ENCODE results near the gene CRLF3.

Gene CRLF3

GRCh38 chr17:30816165-30816564 lies 8.3 kb downstream of the CRLF3 start:
- TF ChIP-seq SIN3A (IDR thresholded peaks at IDR 0.05; ENCODE audit: borderline replicate concordance, insufficient read depth, low read length) (no peak), REST (IDR thresholded peaks at IDR 0.05; ENCODE audit: insufficient read depth in 1 of 2, low read depth in 2 of 2, low read length in 2 of 2) (no peak), POLR2AphosphoS5 (IDR thresholded peaks at IDR 0.05; ENCODE audit: low read depth, low read length) (no peak), TAF1 (IDR thresholded peaks at IDR 0.05; ENCODE audit: borderline replicate concordance, insufficient read depth, low read length) (no peak), FOXP2 (optimal IDR thresholded peaks at IDR 0.05; ENCODE audit: borderline replicate concordance, extremely low read depth, extremely low read length, insufficient read depth) (no peak)

GRCh38 chr17:30812218-30813177 lies 12.0 kb downstream of the CRLF3 start:
- TF ChIP-seq SIN3A (IDR thresholded peaks at IDR 0.05; ENCODE audit: borderline replicate concordance, insufficient read depth, low read length) (no peak), POLR2AphosphoS5 (IDR thresholded peaks at IDR 0.05; ENCODE audit: low read depth, low read length) (no peak), REST (IDR thresholded peaks at IDR 0.05; ENCODE audit: insufficient read depth in 1 of 2, low read depth in 2 of 2, low read length in 2 of 2) (no peak), FOXP2 (optimal IDR thresholded peaks at IDR 0.05; ENCODE audit: borderline replicate concordance, extremely low read depth, extremely low read length, insufficient read depth) (no peak), TAF1 (IDR thresholded peaks at IDR 0.05; ENCODE audit: borderline replicate concordance, insufficient read depth, low read length) (no peak)

- TF ChIP-seq POLR2AphosphoS5 (IDR thresholded peaks at IDR 0.05; ENCODE audit: low read depth, low read length): no peak
- no peak for TF ChIP-seq TAF1 (IDR thresholded peaks at IDR 0.05; ENCODE audit: borderline replicate concordance, insufficient read depth, low read length)
- no peak for TF ChIP-seq SIN3A (IDR thresholded peaks at IDR 0.05; ENCODE audit: borderline replicate concordance, insufficient read depth, low read length)
These were observed 14.6 kb downstream of the CRLF3 start for GRCh38 chr17:30809867-30810266.

- TF ChIP-seq SIN3A (IDR thresholded peaks at IDR 0.05; ENCODE audit: borderline replicate concordance, insufficient read depth, low read length) (no peak), REST (IDR thresholded peaks at IDR 0.05; ENCODE audit: insufficient read depth in 1 of 2, low read depth in 2 of 2, low read length in 2 of 2) (no peak), TAF1 (IDR thresholded peaks at IDR 0.05; ENCODE audit: borderline replicate concordance, insufficient read depth, low read length) (no peak), FOXP2 (optimal IDR thresholded peaks at IDR 0.05; ENCODE audit: borderline replicate concordance, extremely low read depth, extremely low read length, insufficient read depth) (no peak), POLR2AphosphoS5 (IDR thresholded peaks at IDR 0.05; ENCODE audit: low read depth, low read length) (no peak)
These were observed 15.7 kb downstream of the CRLF3 start for GRCh38 chr17:30808785-30809286.

- TF ChIP-seq POLR2AphosphoS5 (IDR thresholded peaks at IDR 0.05; ENCODE audit: low read depth, low read length) (no peak), REST (IDR thresholded peaks at IDR 0.05; ENCODE audit: insufficient read depth in 1 of 2, low read depth in 2 of 2, low read length in 2 of 2) (no peak), FOXP2 (optimal IDR thresholded peaks at IDR 0.05; ENCODE audit: borderline replicate concordance, extremely low read depth, extremely low read length, insufficient read depth) (no peak), TAF1 (IDR thresholded peaks at IDR 0.05; ENCODE audit: borderline replicate concordance, insufficient read depth, low read length) (no peak), SIN3A (IDR thresholded peaks at IDR 0.05; ENCODE audit: borderline replicate concordance, insufficient read depth, low read length) (no peak)
These were observed 16.6 kb downstream of the CRLF3 start for GRCh38 chr17:30807896-30808295.
